Neural cell (in vitro differentiated cells): ENCODE results near the gene AP2B1. TPM values are rescaled to one million over a fixed set of nuclear protein-coding genes. Genes with fewer than 3 reads are reported as not detected.

ENCODE experiments used
- H2AFZ ChIP-seq: fragments of 200-600, 300-800 bp; sonication (generic), shearing (Covaris generic); 2 replicates; pipeline ENCODE4 v1.6.0; 2014; ENCODE audit warnings: low read depth, mild to moderate bottlenecking, antibody characterized with exemption, low read length, moderate library complexity
- H3F3A ChIP-seq: fragments of 200-600 bp; shearing (Covaris generic); 2 replicates; pipeline ENCODE4 v1.6.1; 2016; ENCODE audit warnings: mild to moderate bottlenecking, moderate library complexity, mixed read lengths, antibody characterized with exemption, low read length; ENCODE audit not compliant: insufficient read depth, poor library complexity, severe bottlenecking
- H3K27ac ChIP-seq: fragments of 200-600, 300-800 bp; sonication (generic), shearing (Covaris generic); 2 replicates; pipeline ENCODE4 v1.5.1; 2014; ENCODE audit warnings: mild to moderate bottlenecking, low read length, moderate library complexity
- H3K27me3 ChIP-seq: fragments of 300-800, 200-600 bp; sonication (generic), shearing (Covaris generic); 2 replicates; pipeline ENCODE4 v1.6.0; 2014; ENCODE audit warnings: mild to moderate bottlenecking, low read depth, low read length, moderate library complexity; ENCODE audit not compliant: insufficient read depth
- H3K36me3 ChIP-seq: fragments of 300-800, 200-600 bp; sonication (generic), shearing (Covaris generic); 2 replicates; pipeline ENCODE4 v1.5.1; 2014; ENCODE audit warnings: mild to moderate bottlenecking, antibody characterized with exemption, low read length, moderate library complexity; ENCODE audit not compliant: insufficient read depth
- H3K4me2 ChIP-seq: fragments of 300-800, 200-600 bp; sonication (generic), shearing (Covaris generic); 2 replicates; pipeline ENCODE4 v1.6.0; 2014; ENCODE audit warnings: mild to moderate bottlenecking, low read length
- H3K4me3 ChIP-seq: fragments of 300-800, 200-600 bp; sonication (generic), shearing (Covaris generic); 2 replicates; pipeline ENCODE4 v1.5.1; 2014; ENCODE audit warnings: mild to moderate bottlenecking, low read length, moderate library complexity
- H3K79me2 ChIP-seq: fragments of 200-600 bp; shearing (Covaris generic); replicated peaks from 2 replicates; pipeline ENCODE4 v1.6.0; 2014; ENCODE audit warnings: mild to moderate bottlenecking, low read length, moderate library complexity; ENCODE audit not compliant: insufficient read depth
- H3K9ac ChIP-seq: fragments of 300-800, 200-600 bp; sonication (generic), shearing (Covaris generic); 2 replicates; pipeline ENCODE4 v1.6.1; 2016; ENCODE audit warnings: mild to moderate bottlenecking, low read length, mixed read lengths
- H3K9me2 ChIP-seq: fragments of 200-600 bp; shearing (Covaris generic); 2 replicates; pipeline ENCODE4 v1.6.1; 2016; ENCODE audit warnings: mild to moderate bottlenecking, low read length, mixed read lengths; ENCODE audit not compliant: insufficient read depth
- H3K9me3 ChIP-seq: fragments of 200-600, 300-800 bp; sonication (generic), shearing (Covaris generic); 2 replicates; pipeline ENCODE4 v1.6.1; 2016; ENCODE audit warnings: mild to moderate bottlenecking, mixed run types, low read length, moderate library complexity, mixed read lengths
- H4K20me1 ChIP-seq: fragments of 200-600 bp; shearing (Covaris generic); 2 replicates; pipeline ENCODE4 v1.6.1; 2016; ENCODE audit warnings: mild to moderate bottlenecking, mixed run types; ENCODE audit not compliant: insufficient read depth
- CTCF ChIP-seq: fragments of 450-650 bp; IDR thresholded peaks from 2 replicates; pipeline ENCODE4 v1.5.1; 2014; ENCODE audit warnings: antibody characterized with exemption, mild to moderate bottlenecking, moderate library complexity; ENCODE audit not compliant: poor library complexity, severe bottlenecking
- EP300 ChIP-seq: fragments of 450-650 bp; conservative IDR thresholded peaks from 2 replicates; pipeline ENCODE4 v1.6.1; 2014; ENCODE audit warnings: antibody characterized with exemption, mild to moderate bottlenecking, moderate library complexity; ENCODE audit not compliant: poor library complexity, severe bottlenecking
- EZH2 ChIP-seq: fragments of 200-600, 300-800 bp; shearing (Covaris generic), sonication (generic); IDR thresholded peaks from 2 replicates; pipeline ENCODE4 v1.6.1; 2014; ENCODE audit warnings: antibody characterized with exemption, low read length, borderline replicate concordance, mild to moderate bottlenecking; ENCODE audit not compliant: insufficient read depth, poor library complexity, severe bottlenecking
- MXI1 ChIP-seq: fragments of 450-650 bp; conservative IDR thresholded peaks from 2 replicates; pipeline ENCODE4 v1.6.1; 2014; ENCODE audit warnings: antibody characterized with exemption, mild to moderate bottlenecking; ENCODE audit not compliant: poor library complexity, severe bottlenecking
- POLR2AphosphoS5 ChIP-seq: IDR thresholded peaks from 2 replicates; pipeline ENCODE4 v1.6.1; 2012
- RAD21 ChIP-seq: fragments of 450-650 bp; conservative IDR thresholded peaks from 2 replicates; pipeline ENCODE4 v1.6.1; 2014; ENCODE audit warnings: antibody characterized with exemption, mild to moderate bottlenecking, moderate library complexity
- REST ChIP-seq: IDR thresholded peaks from 2 replicates; pipeline ENCODE4 v1.6.1; 2012; ENCODE audit warnings: borderline replicate concordance
- SMC3 ChIP-seq: fragments of 450-650 bp; conservative IDR thresholded peaks from 2 replicates; pipeline ENCODE4 v1.6.1; 2014; ENCODE audit warnings: antibody characterized with exemption, mild to moderate bottlenecking, moderate library complexity; ENCODE audit not compliant: poor library complexity
- TAF1 ChIP-seq: IDR thresholded peaks from 2 replicates; pipeline ENCODE4 v1.6.1; 2012; ENCODE audit warnings: low read depth
- polyA plus RNA-seq: library from polyadenylated mRNA; depleted of rRNA; stranded (reverse); fragments of >200 nt; gene quantifications from 2 replicates; pipeline ENCODE4 v1.2.3, GENCODE V29; 2014

AP2B1 gene
- polyA plus RNA-seq, 1 donor from 2014 or later: 59.5 TPM

GRCh38 chr17:35692512-35693210 is 105.5 kb downstream of the AP2B1 start:
- no peak overlapping the region for H3K27ac ChIP-seq
- H3K9me3 ChIP-seq: no peaks in the 10 kb centered on the region
- no peaks in the 10 kb centered on the region for H3K79me2 ChIP-seq
- no peaks in the 10 kb centered on the region for H4K20me1 ChIP-seq
- H3K36me3 ChIP-seq: peaks cover 6% of the 10 kb centered on the region
- H3K9me2 ChIP-seq: no peaks in the 10 kb centered on the region
- no peaks in the 10 kb centered on the region for H3K27me3 ChIP-seq
- no peaks in the 10 kb centered on the region for H3F3A ChIP-seq
- no peak overlapping the region for H3K9ac ChIP-seq
- TF ChIP-seq TAF1: no peak
- TF ChIP-seq REST: no peak
- TF ChIP-seq CTCF: no peak
- TF ChIP-seq POLR2AphosphoS5: no peak
- no peak for TF ChIP-seq SMC3
- TF ChIP-seq EP300: no peak
- no peak for TF ChIP-seq MXI1
- no peak for TF ChIP-seq EZH2
- TF ChIP-seq RAD21: no peak
- H3K4me3 ChIP-seq: no peak overlapping the region
- H3K4me2 ChIP-seq: no peak overlapping the region
- no peak overlapping the region for H2AFZ ChIP-seq

GRCh38 chr17:35693662-35694061 is 106.5 kb downstream of the AP2B1 start:
- Histone ChIP-seq H3F3A (no peaks in the 10 kb centered on the region), H3K27ac (no peak overlapping the region), H3K9me2 (no peaks in the 10 kb centered on the region), H3K27me3 (no peaks in the 10 kb centered on the region), H3K9ac (no peak overlapping the region), H3K4me3 (no peak overlapping the region), H3K36me3 (peaks cover 6% of the 10 kb centered on the region), H3K4me2 (no peak overlapping the region), H3K79me2 (no peaks in the 10 kb centered on the region), H2AFZ (no peak overlapping the region), H4K20me1 (no peaks in the 10 kb centered on the region), H3K9me3 (no peaks in the 10 kb centered on the region)
- no peak for TF ChIP-seq MXI1
- TF ChIP-seq EZH2: no peak
- TF ChIP-seq SMC3: no peak
